GM21526 (cell line): ENCODE data around the gene PSME3IP1.

Source experiments
- ATAC-seq: cut with Tn5 transposase; IDR thresholded peaks from one replicate; pipeline ENCODE4 v1.9.1; 2021; ENCODE audit warnings: moderate library complexity; ENCODE audit not compliant: unreplicated experiment, low FRiP score

Gene PSME3IP1

DNA sequence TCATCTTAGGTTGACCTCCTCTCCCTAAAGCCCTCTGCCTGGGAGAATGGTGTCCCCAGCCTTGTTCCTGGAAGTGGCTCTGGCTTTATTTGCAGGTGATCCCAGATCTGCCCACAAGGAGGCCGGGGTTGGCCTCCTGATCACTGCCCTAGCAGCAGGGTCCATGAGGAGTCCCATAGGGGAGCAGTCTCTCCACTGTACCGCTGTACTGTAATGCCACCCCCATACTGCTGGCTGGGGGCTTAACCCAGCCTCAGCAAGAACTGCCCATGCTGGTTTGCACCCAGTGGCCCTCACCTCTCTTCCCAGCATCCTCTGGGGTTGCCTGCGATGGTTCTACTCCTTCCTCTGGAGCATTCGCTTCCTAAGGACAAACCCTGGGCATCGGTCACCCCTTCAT is 39.1 kb downstream of the PSME3IP1 start:
- ATAC-seq: no peak

DNA sequence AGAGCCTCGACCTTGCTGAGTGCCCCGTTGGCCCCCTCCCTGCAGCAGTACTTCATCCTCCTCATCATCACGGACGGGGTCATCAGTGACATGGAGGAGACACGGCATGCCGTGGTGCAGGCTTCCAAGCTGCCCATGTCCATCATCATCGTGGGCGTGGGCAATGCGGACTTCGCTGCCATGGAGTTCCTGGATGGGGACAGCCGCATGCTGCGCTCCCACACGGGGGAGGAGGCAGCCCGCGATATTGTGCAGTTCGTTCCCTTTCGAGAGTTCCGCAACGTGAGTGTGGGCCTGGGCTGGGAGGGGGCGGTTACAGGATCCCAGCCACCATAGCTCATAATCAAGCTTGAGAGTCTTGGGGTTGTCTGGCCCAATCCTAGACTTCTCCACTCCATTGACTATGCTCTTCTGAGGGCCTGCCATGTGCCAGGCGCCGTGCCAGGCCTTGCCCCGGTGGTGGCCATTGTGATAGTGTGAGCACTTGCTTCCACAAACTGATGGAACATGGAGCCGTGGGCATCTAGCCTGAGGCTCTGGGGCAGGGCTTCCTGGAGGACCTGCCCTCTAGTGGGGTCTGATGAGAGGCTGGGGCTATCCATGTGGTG is 39.7 kb downstream of the PSME3IP1 start:
- ATAC-seq: no peak

DNA sequence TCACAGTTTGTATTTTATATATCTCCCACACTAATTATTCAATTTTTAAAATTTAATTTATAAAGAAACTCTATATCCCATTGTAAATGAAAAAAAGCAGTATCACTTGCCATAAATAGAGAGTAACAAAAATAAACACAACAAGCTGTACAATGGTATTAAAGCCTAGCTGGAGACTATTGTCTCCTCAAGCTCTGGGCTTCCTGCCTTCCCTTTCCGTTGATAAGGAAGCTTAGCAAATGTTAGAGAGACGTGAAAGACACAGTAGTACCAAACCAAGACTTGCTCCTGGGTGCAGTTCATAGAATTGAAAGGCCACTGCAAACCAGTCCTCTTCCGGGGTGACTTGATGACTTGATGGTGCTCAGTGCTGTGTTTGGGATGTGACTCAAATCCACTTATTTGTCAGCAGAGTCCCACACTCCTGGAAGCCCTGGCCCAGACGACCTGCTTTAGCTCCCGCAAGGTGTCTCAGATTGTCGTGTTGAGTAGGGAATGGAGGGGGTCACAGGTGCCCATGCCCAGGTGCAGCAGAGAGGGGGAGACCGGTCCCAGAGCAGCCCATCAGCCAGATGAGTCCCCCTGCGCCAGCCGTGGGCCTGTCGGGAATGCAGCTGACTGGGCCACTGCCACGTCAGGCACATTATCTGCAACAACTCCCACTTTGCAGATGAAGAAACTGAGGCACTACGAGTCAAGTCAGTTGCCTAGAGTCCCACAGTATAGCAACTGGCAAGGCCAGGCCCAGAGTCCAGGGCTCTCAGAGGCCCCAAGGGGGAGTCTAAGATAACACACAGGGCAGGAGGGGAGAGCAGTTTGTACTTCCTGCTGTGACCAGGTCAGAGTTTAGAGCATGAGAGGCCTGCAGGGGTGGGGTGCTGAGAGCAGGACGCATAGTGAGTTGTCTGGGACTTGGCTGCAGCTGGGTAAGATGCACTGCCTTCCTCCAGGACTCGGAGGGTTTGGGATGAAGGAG is 40.5 kb downstream of the PSME3IP1 start:
- no peak for ATAC-seq

DNA sequence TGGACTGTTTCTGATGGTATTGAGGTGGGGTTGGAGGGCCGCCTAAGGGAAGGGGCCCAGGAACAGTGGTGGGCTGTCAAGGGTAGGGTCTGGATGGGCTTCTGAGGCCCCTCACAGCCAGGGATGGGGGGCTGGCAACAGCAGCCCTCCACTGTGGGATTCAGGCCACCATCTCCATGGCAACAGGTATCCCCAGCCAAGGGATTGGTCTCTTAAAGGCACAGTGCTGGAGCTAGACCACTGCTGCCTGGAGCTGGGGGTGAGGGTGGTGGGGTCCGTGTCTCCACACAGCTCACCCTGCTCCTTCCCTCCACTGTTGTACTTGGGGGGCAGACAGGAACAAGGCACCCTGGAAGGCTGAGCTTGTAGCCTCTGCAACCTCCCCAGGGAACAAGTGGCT is 41.8 kb downstream of the PSME3IP1 start:
- ATAC-seq: no peak

DNA sequence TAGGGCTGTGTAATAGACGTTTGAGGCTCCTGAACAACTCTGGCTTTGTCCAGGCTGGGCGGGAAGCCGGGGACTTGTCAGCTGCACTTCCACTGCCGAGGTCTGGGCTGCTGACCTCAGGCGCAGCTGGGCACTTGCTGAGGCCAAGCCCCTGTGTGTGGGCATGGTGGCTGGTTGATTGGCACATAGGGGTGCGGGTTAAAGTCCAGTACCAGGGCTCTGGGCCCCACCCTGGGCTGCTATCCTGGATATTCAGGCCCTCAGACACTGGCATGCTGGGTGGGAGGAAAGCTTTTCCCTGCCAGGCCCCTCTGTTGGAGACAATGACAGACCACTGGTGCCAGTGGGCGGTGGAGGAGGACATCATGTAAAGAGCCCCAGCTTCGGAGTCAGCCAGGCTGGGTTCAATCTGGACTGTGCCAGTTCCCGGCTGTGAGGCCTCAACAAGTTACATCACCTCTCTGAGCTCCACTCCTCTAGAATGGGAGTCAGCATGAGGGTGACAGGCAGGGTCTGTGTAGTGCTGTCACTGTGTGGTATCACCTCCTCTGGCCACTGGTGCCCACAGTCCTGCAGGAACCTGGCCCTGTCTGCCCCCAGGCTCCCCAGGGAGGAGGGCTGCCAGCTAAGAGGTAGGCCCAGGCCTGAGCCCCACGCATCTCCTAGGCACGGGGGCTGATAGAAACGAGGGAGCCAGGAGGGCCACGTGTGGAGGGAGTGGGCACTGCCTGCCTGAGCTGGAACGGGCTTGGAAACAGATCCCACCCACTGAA is 42.5 kb downstream of the PSME3IP1 start:
- no peak for ATAC-seq

DNA sequence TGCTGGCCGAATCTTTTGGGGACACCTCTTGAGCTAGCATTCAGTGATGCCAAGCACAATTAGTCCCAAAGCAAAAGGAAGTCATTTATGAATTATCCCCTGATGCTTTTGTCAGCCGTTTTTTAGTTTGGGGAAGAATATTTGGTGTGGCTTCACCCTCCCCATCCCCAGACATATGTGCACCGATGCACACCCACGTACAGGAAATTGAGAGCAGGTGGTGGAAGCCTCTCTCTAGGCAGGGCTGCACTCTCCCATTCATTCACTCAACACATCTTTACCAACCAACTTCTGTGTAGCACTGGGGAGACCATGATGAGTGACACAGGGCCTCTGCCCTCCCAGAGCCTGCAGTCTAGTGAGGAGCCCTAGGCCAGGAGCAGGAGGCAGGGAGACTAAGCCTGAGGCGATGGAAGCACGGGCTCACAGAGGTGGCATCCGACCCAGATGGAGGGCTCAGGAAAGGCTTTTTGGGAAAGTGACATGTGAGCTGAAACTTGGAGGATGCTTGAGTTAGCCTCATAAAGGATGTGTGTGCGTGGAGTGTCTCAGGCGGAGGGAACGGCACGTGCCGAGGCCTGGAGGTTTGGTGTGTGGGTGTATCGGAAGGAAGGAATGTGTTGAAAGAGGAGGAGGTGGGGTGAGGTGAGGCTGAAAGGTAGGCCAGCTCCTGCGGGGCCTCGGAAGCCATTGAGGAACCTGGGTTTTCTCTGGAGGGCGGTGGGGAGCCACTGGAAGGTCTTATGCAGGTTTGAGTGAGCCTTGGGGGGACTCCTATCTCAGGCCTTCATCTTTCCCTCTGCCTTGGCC is 43.8 kb downstream of the PSME3IP1 start:
- no peak for ATAC-seq

DNA sequence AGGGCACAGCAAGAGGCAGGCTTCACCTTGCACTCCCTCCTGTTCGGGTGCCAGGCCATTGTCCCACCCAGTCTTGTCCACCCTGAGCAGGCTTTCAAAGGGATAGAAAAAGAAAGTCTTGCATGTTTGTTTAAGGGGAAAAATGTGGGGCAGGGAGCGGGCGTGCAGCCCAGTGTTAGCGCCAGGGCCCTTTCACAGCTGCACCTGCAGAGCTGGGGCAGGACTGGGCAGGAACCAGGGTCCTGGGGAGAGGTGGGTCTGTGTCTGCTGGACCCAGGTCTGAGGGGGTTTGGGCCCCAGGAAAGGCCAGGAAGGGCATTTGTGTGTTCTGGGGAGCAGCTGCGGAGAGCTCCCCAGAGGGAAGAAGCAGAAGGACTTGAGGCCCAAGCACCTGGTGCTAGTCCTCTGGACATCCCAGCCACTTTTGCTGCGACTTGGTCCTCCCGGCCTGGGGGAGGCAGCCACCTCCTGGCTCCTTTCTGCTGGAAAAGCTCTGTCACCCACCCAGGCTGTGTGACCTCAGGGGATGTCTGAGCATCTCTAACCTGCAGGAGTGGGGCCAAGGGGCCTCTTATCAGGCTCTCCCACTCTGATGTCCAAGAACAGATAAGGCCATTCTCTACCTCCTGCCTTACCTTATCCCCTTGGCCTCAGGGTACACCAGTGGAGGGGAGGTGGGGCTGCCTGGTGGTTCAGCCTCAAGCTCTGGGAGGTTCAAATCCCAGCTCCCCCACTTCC is 44.7 kb downstream of the PSME3IP1 start:
- no peak for ATAC-seq

DNA sequence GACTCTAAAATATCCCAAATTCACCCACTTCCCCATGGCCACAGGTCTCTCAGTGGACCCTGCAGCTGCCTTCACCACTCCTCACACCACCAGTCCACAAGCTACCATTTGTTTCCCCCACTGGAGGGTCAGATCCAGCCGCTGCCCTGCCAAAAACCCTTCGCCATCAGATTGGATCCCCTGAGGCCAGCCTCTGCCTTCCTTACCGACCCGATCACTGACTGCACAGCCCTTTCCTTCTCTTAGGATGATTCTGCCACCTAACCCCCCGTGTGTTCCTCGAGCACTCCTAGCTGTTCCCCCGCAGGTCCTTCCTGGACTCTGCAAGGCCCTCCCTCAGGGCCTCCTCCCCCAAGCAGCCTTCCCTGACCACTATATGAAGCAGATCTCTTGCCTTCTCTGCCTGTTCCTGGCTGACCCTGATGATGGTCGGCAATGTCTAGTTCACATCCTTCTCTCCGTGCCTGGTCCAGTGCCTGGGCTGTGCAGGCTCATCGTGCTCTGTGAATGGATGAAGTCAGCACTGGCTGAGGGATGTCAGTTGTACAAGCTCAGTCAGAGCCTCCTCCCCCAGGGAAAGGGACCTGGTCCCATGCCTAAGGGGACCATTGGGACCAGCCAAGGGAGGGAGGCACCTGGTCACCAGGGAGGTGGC is 47.4 kb downstream of the PSME3IP1 start:
- ATAC-seq: no peak

DNA sequence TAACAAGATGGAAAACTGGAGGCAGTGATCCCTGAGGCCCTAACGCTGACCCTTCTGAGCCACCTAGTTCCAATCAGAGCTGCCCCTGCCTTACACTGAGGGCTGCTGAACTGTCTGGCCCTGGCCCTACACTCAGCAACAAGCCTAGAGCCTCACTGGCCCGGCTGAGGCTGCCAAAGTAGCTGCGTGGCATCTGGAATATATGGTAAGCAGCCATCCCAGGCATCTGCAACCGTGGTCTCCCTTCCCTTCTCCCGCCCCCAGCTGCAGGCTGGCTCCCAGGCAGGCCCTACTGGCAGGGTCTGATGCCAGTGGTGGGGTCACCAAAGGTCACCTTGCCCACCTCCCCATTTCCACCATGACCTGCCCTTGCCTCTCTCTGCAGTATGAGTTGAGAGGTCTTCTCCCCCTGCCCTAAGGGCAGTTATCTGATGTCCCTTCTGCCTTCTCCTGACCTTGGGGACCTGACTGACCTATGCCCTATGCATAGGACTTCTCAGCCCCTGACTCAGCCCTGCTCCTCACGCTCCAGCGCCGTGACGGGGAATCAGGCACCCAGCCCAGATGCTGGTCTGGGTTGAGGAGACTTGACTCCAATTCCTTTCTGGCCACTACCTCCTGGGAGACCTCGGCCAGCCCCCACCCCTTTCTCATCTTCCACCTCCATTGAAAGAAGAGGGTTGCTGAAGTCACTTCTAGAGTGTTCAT is 48.1 kb downstream of the PSME3IP1 start:
- no peak for ATAC-seq

DNA sequence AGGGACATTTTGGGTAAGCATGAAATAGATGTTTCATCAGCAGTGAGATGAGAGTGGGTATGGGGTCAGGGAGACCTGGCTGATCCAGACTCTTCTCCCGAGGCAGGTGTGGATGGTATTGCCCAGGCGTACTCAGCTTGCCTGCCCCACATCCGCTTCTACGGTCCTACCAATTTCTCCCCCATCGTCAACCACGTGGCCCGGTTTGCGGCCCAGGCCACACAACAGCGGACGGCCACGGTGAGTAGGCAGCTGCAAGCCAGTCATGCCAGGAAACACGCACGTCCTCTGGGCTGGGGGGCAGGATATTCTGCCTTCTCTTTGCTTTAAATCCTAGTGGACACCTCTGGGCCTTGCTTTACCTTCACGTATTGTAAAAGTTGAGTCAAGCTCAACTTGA is 48.8 kb downstream of the PSME3IP1 start:
- ATAC-seq: no peak

DNA sequence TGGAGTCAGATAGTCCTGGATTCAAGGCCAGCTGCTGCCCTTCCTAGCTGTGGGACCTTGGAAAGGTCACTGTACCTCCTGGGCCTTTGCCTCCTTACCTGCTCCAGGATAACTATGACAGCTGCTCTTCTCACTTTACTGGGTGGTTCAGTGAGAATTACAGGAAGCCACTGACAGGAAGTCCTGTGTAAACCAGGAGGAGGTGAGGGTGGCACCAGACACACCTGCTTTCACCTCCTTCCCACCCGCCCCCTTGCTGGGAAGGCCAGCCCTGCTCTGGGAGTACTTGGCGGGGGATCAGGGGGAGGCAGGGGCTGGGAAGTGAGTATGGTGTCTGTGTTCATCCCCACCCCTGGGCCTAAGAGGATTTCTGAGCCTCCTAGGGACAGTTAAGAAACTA is 50.9 kb downstream of the PSME3IP1 start:
- no peak for ATAC-seq

DNA sequence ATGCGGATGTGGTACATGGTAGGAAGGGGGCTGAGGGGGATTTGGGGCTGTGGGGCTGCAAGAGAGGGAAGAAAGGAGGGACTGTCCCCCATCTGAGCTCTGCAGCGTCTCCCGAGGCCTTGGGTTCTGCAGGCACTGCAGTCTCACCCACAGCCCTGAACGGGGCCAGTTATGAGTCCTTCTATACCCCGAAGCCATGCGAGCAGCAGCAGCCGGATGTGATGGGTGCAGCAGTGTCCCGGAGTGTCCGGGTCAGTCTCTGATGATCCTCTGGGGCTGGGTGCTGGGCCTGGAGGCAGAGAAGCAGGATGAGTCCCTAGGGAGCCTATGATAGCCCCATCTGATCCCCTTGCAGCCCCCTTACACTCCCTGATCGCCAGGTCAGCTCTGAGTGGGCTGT is 52.0 kb downstream of the PSME3IP1 start:
- no peak for ATAC-seq

DNA sequence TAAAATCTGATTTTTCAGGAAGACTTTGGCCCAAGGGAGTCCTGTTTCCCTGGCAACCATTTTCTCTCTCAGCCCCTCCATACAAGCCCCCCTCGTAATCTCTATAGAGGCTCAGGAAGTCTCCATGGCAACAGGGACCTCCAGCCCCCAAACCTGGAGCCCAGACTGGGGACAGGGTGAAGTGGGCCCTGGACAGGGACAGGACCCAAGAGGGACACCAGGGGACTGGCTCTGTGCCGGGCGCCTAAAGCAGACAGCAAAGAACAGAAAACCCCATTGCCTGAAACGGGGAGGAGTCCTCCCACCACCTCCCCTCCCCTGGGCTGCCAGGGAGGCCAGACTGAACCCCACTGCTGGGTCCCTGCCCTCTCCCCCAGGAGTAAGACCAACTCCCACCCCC is 52.8 kb downstream of the PSME3IP1 start:
- ATAC-seq: no peak

DNA sequence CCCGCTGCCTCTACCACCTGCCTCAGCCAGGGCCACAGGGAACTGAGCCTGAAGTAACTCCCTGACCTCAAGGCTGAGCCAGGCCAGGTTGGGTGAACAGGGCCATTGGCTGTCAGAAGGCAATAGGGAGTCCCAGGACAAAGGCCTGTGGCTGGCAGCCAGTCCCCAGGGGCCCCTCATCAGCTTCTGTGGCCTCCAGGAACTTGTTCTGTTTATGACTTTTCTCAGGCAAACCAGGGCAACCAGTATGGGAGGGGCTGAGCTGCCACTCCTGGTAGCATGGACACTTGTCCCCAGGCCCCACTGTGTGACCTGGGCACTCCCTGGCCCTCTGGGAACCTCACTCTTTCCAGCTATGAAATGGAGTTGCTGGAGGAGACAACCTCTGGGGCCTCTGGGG is 53.4 kb downstream of the PSME3IP1 start:
- no peak for ATAC-seq

DNA sequence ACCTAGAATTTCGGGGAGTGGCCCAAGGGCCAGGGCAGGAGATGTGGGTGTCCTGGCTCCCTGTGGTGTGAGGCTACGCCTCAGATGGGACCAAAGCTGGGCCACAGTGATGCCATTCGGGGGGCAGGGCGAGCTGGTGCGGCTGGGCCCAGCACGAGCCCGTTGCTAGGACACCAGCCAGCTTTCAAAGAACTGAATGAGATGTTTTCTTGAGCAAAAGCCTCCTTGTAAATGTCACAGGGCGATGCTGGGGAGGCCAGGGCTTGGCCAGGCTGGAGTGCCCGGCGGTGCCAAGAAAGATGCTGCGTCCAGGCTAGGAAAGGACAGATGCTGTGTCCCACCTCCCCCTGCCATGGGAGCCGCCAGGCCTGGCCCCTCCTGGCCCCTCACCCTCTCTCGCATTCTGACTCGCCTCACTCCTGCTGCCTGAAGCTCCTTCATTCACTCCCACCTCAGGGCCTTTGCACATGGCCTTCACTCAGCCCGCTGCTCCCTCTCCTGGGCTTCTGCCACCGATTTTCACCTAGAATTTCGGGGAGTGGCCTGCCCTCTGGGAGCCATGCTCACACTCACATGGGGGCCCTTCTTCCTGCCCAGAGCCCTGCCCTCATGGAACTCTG is 54.4 kb downstream of the PSME3IP1 start:
- no peak for ATAC-seq

DNA sequence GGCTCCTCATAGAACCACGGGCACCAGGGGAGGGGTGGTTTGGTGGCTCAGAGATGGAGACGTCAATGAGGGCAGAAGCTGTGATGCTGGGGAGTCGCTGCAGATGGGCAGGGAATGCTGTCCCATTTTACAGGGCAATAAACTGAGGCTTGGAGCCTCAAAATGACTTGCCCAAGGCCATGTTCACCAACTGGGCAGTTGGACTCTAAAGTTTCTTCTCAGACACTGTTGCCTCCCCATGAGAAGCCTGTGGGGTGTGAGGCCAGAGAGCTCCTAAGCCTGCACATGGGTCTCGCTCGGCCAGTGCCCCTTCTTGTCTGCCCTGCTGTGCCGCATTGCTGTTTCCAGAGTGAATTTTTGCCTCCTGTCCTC is 54.9 kb downstream of the PSME3IP1 start:
- ATAC-seq: no peak

DNA sequence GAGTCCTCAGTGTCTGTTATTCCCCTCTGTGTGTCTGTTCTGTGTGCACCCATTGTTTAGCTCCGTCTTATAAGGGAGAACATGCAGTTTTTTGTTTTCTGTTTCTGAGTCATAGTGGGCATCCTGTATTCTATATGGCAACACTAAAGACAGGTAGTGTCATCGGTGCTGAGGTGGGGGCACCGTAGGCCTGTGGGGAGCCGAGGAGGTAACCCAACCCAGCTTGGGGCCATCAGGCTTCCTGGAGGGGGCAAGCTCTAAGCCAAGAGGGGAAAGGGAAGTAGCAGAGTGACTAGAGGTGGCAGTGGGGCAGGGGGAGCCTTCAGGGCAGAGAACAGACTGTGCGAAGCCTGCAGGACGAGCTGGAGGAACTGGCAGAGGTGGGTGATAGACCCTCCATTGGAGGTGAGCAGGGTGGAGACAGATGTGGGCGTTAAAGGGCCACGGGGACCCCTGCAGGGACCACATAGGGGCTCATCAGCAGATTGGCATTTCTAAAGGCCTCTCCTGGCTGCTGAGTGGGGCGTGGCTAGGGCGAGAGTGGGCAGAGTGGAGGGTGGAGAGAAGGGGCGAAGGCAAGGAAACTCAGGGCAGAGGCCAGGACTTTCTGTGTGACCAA is 57.0 kb downstream of the PSME3IP1 start:
- no peak for ATAC-seq

DNA sequence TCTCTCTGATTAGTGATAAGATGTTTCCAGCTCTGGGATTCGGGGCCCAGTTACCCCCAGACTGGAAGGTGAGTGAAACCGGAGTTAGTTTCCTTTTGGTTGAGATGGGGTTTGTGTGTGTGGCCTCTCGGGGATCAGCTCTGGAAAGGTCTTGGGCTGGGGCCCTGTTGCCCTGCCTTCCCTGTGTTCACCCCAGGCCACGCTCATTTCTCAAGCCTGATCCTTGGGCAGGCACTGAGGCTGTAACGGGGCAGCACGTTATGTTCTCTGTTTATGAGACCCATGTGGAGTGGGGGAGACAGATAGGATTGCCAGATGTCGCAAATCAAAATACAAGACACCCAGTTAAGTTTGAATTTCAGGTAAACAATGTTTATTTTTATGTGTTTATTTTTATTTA is 58.0 kb downstream of the PSME3IP1 start:
- no peak for ATAC-seq
